ENCODE results near the gene PAK2.

- TF ChIP-seq CTCF (IDR thresholded peaks at IDR 0.05 in 8 of 11, conservative IDR thresholded peaks at IDR 0.05 in 3 of 11) (no peak), POLR2AphosphoS5 (IDR thresholded peaks at IDR 0.05) (no peak), POLR2A (IDR thresholded peaks at IDR 0.05) (no peak)
Observed at GRCh38 chr3:196788528-196788927, 48.9 kb downstream of the PAK2 start.
